HEK293T (cell line): Measurements from ENCODE around the gene MTERF1.
"Not testable (repeated sequence)": the region's sequence is repeated elsewhere in the genome, so short reads cannot be mapped to it uniquely, and the experiment has no call there.

Source experiments
- CTCF ChIA-PET: fragments of 350-600 bp; formaldehyde crosslinking; extraction: SDS; loops from one replicate; lab custom pipeline; 2021; ENCODE audit warnings: antibody characterized with exemption, inconsistent platforms; lab: Yijun Ruan, JAX
- POLR2A ChIA-PET: fragments of 350-600 bp; formaldehyde crosslinking; extraction: SDS; loops from one replicate; lab custom pipeline; 2020; ENCODE audit warnings: antibody characterized with exemption, inconsistent platforms; lab: Yijun Ruan, JAX
- DNase-seq: peaks from one replicate; pipeline ENCODE4 v3.0.0; 2012; ENCODE audit warnings: mixed read lengths; ENCODE audit errors: extremely low spot score
- ARNT ChIP-seq: fragments of 450-650 bp; IDR thresholded peaks from 2 replicates; pipeline ENCODE4 v1.6.1; 2017; ENCODE audit warnings: mild to moderate bottlenecking
- BHLHE40 ChIP-seq: fragments of 450-650 bp; IDR thresholded peaks from 2 replicates; pipeline ENCODE4 v1.6.1; 2016; ENCODE audit warnings: mild to moderate bottlenecking, moderate library complexity, borderline replicate concordance
- CTBP1 ChIP-seq: fragments of 450-650 bp; IDR thresholded peaks from 2 replicates; pipeline ENCODE4 v1.6.1; 2016; ENCODE audit warnings: borderline replicate concordance
- ELF4 ChIP-seq: fragments of 450-650 bp; IDR thresholded peaks from 2 replicates; pipeline ENCODE4 v1.6.1; 2017; ENCODE audit warnings: antibody characterized with exemption
- FOXA1 ChIP-seq: fragments of 450-650 bp; IDR thresholded peaks from 2 replicates; pipeline ENCODE4 v1.6.1; 2016; ENCODE audit warnings: mild to moderate bottlenecking
- FOXK2 ChIP-seq: fragments of 450-650 bp; IDR thresholded peaks from 2 replicates; pipeline ENCODE4 v1.6.1; 2016; ENCODE audit warnings: mild to moderate bottlenecking
- FOXM1 ChIP-seq: fragments of 450-650 bp; IDR thresholded peaks from 2 replicates; pipeline ENCODE4 v1.6.1; 2017; ENCODE audit warnings: mild to moderate bottlenecking, borderline replicate concordance
- HDGF ChIP-seq: fragments of 450-650 bp; IDR thresholded peaks from 2 replicates; pipeline ENCODE4 v1.6.1; 2017; ENCODE audit warnings: antibody characterized with exemption, borderline replicate concordance
- L3MBTL2 ChIP-seq: fragments of 450-650 bp; conservative IDR thresholded peaks from 2 replicates; pipeline ENCODE4 v1.6.1; 2016; ENCODE audit warnings: mild to moderate bottlenecking
- LEF1 ChIP-seq: fragments of 450-650 bp; IDR thresholded peaks from 2 replicates; pipeline ENCODE4 v1.6.1; 2017; ENCODE audit warnings: mild to moderate bottlenecking, borderline replicate concordance
- NFRKB ChIP-seq: fragments of 450-650 bp; IDR thresholded peaks from 2 replicates; pipeline ENCODE4 v1.6.1; 2016; ENCODE audit warnings: mild to moderate bottlenecking, moderate library complexity
- PKNOX1 ChIP-seq: fragments of 450-650 bp; IDR thresholded peaks from 2 replicates; pipeline ENCODE4 v1.6.1; 2016
- SP1 ChIP-seq: fragments of 450-650 bp; IDR thresholded peaks from 2 replicates; pipeline ENCODE4 v1.6.1; 2017
- SUZ12 ChIP-seq: fragments of 450-650 bp; IDR thresholded peaks from 2 replicates; pipeline ENCODE4 v1.6.1; 2016; ENCODE audit warnings: mild to moderate bottlenecking
- TARDBP ChIP-seq: fragments of 450-650 bp; IDR thresholded peaks from 2 replicates; pipeline ENCODE4 v1.6.1; 2016
- ZNF384 ChIP-seq: fragments of 450-650 bp; IDR thresholded peaks from 2 replicates; pipeline ENCODE4 v1.6.1; 2016

Gene MTERF1

GRCh38 chr7:91872069-91872468 lies 8.4 kb downstream of the MTERF1 start:
- no peak for DNase-seq
- ChIA-PET POLR2A (no interaction called here), CTCF (no interaction called here)
- TF ChIP-seq ELF4: no peak
- TF ChIP-seq BHLHE40: no peak
- no peak for TF ChIP-seq TARDBP
- no peak for TF ChIP-seq SUZ12
- TF ChIP-seq PKNOX1: no peak
- TF ChIP-seq ARNT: no peak
- TF ChIP-seq CTBP1: no peak
- no peak for TF ChIP-seq HDGF
- no peak for TF ChIP-seq LEF1
- no peak for TF ChIP-seq FOXK2
- TF ChIP-seq NFRKB: no peak
- TF ChIP-seq L3MBTL2: no peak
- TF ChIP-seq ZNF384: no peak
- TF ChIP-seq FOXM1: no peak
- TF ChIP-seq FOXA1: no peak
- no peak for TF ChIP-seq SP1

GRCh38 chr7:91869661-91870060 lies 10.8 kb downstream of the MTERF1 start:
- no peak for DNase-seq
- ChIA-PET CTCF (interaction anchor here (0.5 kb wide), 1 partner anchor 13 kb away, joined by 3 read pairs; no protein-coding TSS in a partner anchor), POLR2A (no interaction called here)
- TF ChIP-seq PKNOX1: no peak
- no peak for TF ChIP-seq L3MBTL2
- no peak for TF ChIP-seq NFRKB
- no peak for TF ChIP-seq SP1

- DNase-seq: no peak
- ChIA-PET CTCF (interaction anchor here (0.6 kb wide), 1 partner anchor 106 kb away, joined by 5 read pairs; no protein-coding TSS in a partner anchor), POLR2A (no interaction called here)
- no peak for TF ChIP-seq HDGF
- TF ChIP-seq FOXA1: no peak
- no peak for TF ChIP-seq FOXM1
- no peak for TF ChIP-seq ZNF384
- no peak for TF ChIP-seq SP1
- TF ChIP-seq FOXK2: no peak
- TF ChIP-seq PKNOX1: no peak
- no peak for TF ChIP-seq ELF4
- TF ChIP-seq LEF1: no peak
Measured at GRCh38 chr7:91866599-91867148, 13.8 kb downstream of the MTERF1 start.

- CTCF ChIA-PET: no interaction called here
- POLR2A ChIA-PET: no interaction called here
- DNase-seq: no peak
- no peak for TF ChIP-seq ELF4
- no peak for TF ChIP-seq PKNOX1
- TF ChIP-seq HDGF: no peak
- TF ChIP-seq LEF1: no peak
- no peak for TF ChIP-seq FOXM1
- no peak for TF ChIP-seq SP1
- no peak for TF ChIP-seq NFRKB
- TF ChIP-seq BHLHE40: no peak
- no peak for TF ChIP-seq SUZ12
- TF ChIP-seq FOXK2: no peak
- no peak for TF ChIP-seq TARDBP
- TF ChIP-seq L3MBTL2: no peak
- TF ChIP-seq ARNT: no peak
Measured at GRCh38 chr7:91865511-91865910, 15.0 kb downstream of the MTERF1 start.

- POLR2A ChIA-PET: interaction anchor here (0.7 kb wide), 1 partner anchor 225 kb away, joined by 4 read pairs; no protein-coding TSS in a partner anchor
- CTCF ChIA-PET, DNase-seq: not testable (repeated sequence)
Measured at GRCh38 chr7:91864604-91865003, 15.9 kb downstream of the MTERF1 start.

- ChIA-PET CTCF (no interaction called here), POLR2A (interaction anchor here (0.7 kb wide), 1 partner anchor 225 kb away, joined by 4 read pairs; no protein-coding TSS in a partner anchor)
- TF ChIP-seq ZNF384 (no peak), LEF1 (no peak), HDGF (no peak), FOXM1 (no peak)
- DNase-seq: no peak
Measured at GRCh38 chr7:91864070-91864469, 16.4 kb downstream of the MTERF1 start.
